Common myeloid progenitor, CD34-positive (primary cell): ENCODE measurements around the gene MXRA8.
"Not testable (repeated sequence)": the region's sequence is repeated elsewhere in the genome, so short reads cannot be mapped to it uniquely, and the experiment has no call there.

Experiments used
- CTCF ChIA-PET: fragments of 350-600 bp; sonication (Branson Sonifier 250); formaldehyde crosslinking; loops from one replicate; lab custom pipeline; 2021; ENCODE audit warnings: antibody characterized with exemption; lab: Charles Lee
- POLR2A ChIA-PET: fragments of 350-600 bp; sonication (Branson Sonifier 250); formaldehyde crosslinking; loops from one replicate; lab custom pipeline; 2021; ENCODE audit warnings: antibody characterized with exemption; lab: Charles Lee
- DNase-seq, 3 donors: peaks; one replicate each; pipeline versions ENCODE4 v3.0.0 to v3.0.0-alpha.2; 2013
- H3K27ac ChIP-seq, 2 experiments: 1 replicate in 1 of 2; 2 replicates in 1 of 2; pipeline ENCODE4 v1.7.0; 2013; ENCODE audit warnings: inconsistent platforms in 2 of 2, low read length in 2 of 2, mild to moderate bottlenecking in 2 of 2, low read depth in 1 of 2, moderate library complexity in 1 of 2; ENCODE audit not compliant: severe bottlenecking in 2 of 2, insufficient read depth in 1 of 2, poor library complexity in 1 of 2
- H3K27me3 ChIP-seq, 5 experiments: replicated peaks in 2 of 5; 1 replicate in 3 of 5; 2 replicates in 2 of 5; pipeline versions ENCODE4 v1.6.1 to v1.7.0; 2013; ENCODE audit warnings: low read length in 4 of 5, mild to moderate bottlenecking in 2 of 5, moderate library complexity in 2 of 5, inconsistent platforms in 1 of 5; ENCODE audit not compliant: insufficient read depth in 5 of 5, control insufficient read depth in 4 of 5
- H3K36me3 ChIP-seq, 4 experiments: 1 replicate in 2 of 4; 2 replicates in 2 of 4; pipeline versions ENCODE4 v1.6.1 to v1.7.0; 2013; ENCODE audit warnings: low read length in 3 of 4, control low read depth in 1 of 4, mild to moderate bottlenecking in 1 of 4; ENCODE audit not compliant: control insufficient read depth in 4 of 4, insufficient read depth in 4 of 4
- H3K4me1 ChIP-seq, 4 experiments: 1 replicate in 3 of 4; 2 replicates in 1 of 4; pipeline versions ENCODE4 v1.6.1 to v1.7.1; 2013; ENCODE audit warnings: low read length in 3 of 4, mild to moderate bottlenecking in 3 of 4, control low read depth in 1 of 4, inconsistent platforms in 1 of 4, moderate library complexity in 1 of 4; ENCODE audit not compliant: control insufficient read depth in 4 of 4, insufficient read depth in 4 of 4; ENCODE audit errors: control extremely low read depth in 1 of 4
- H3K4me3 ChIP-seq, 7 experiments: 1 replicate in 4 of 7; 2 replicates in 3 of 7; pipeline versions ENCODE4 v1.5.1 to v1.7.0; 2013; ENCODE audit warnings: mild to moderate bottlenecking in 7 of 7, low read length in 6 of 7, moderate library complexity in 6 of 7, inconsistent platforms in 2 of 7, low read depth in 2 of 7, control low read depth in 1 of 7; ENCODE audit not compliant: insufficient read depth in 4 of 7, control insufficient read depth in 1 of 7; ENCODE audit errors: extremely low read depth in 1 of 7
- H3K9me3 ChIP-seq, 5 experiments: 1 replicate in 4 of 5; 2 replicates in 1 of 5; pipeline versions ENCODE4 v1.6.1 to v1.7.1; 2013; ENCODE audit warnings: low read length in 4 of 5, mild to moderate bottlenecking in 2 of 5, inconsistent platforms in 1 of 5, low read depth in 1 of 5, moderate library complexity in 1 of 5; ENCODE audit not compliant: control insufficient read depth in 4 of 5, insufficient read depth in 2 of 5; ENCODE audit errors: control extremely low read depth in 1 of 5
- WGBS: methylation state at CpG from one replicate; pipeline ENCODE4 v1.1.5; 2013; ENCODE audit not compliant: insufficient coverage; 5-methylcytosine and 5-hydroxymethylcytosine counted together

MXRA8 gene

GRCh38 chr1:1317420-1317819 is 40.9 kb downstream of the MXRA8 start:
- Histone ChIP-seq H3K27ac (no peak overlapping the region), H3K4me1 (peaks cover 0 to 10% (median 2%) of the 10 kb centered on the region in 4 experiments), H3K27me3 (no peaks in the 10 kb centered on the region), H3K4me3 (no peak overlapping the region), H3K36me3 (peaks cover 9 to 77% (median 54%) of the 10 kb centered on the region in 4 experiments), H3K9me3 (no peaks in the 10 kb centered on the region)
- POLR2A ChIA-PET, result no interaction called here
- CTCF ChIA-PET, result no interaction called here
- DNase-seq, result no peak
- 93% methylated on average over 6 of the region's 6 CpGs for WGBS

GRCh38 chr1:1316199-1316598 is 42.2 kb downstream of the MXRA8 start:
- DNase-seq, H3K4me3 ChIP-seq, H3K9me3 ChIP-seq, H3K27ac ChIP-seq, H3K27me3 ChIP-seq, H3K4me1 ChIP-seq, CTCF ChIA-PET, POLR2A ChIA-PET: not testable (repeated sequence)
- WGBS, result 95% methylated on average over 7 of the region's 8 CpGs
- peaks cover 12 to 79% (median 60%) of the 10 kb centered on the region in 4 experiments for H3K36me3 ChIP-seq

- no peak for DNase-seq
- WGBS, result 97% methylated on average over 10 of the region's 26 CpGs
- Histone ChIP-seq H3K27ac (no peak overlapping the region), H3K27me3 (no peaks in the 10 kb centered on the region), H3K4me3 (no peak overlapping the region), H3K36me3 (peaks cover 12 to 79% (median 58%) of the 10 kb centered on the region in 4 experiments), H3K4me1 (peaks cover 0 to 8% (median 2%) of the 10 kb centered on the region in 4 experiments), H3K9me3 (no peaks in the 10 kb centered on the region)
- ChIA-PET CTCF (interaction anchor here (0.7 kb wide), 1 partner anchor 57 kb away, joined by 3 read pairs; no protein-coding TSS in a partner anchor), POLR2A (no interaction called here)
Measured at GRCh38 chr1:1315435-1315954, 42.9 kb downstream of the MXRA8 start.

GRCh38 chr1:1314678-1315335 is 43.5 kb downstream of the MXRA8 start:
- Histone ChIP-seq H3K36me3 (peaks cover 12 to 79% (median 58%) of the 10 kb centered on the region in 4 experiments), H3K4me3 (no peak overlapping the region), H3K27ac (no peak overlapping the region), H3K9me3 (no peaks in the 10 kb centered on the region), H3K27me3 (no peaks in the 10 kb centered on the region), H3K4me1 (peaks cover 0 to 8% (median 2%) of the 10 kb centered on the region in 4 experiments)
- DNase-seq, result no peak
- ChIA-PET CTCF (interaction anchor here (0.7 kb wide), 1 partner anchor 57 kb away, joined by 3 read pairs; no protein-coding TSS in a partner anchor), POLR2A (no interaction called here)
- 98% methylated on average over 23 of the region's 23 CpGs for WGBS

GRCh38 chr1:1314237-1314586 is 44.1 kb downstream of the MXRA8 start:
- Histone ChIP-seq H3K4me1 (peaks cover 0 to 14% (median 7%) of the 10 kb centered on the region in 4 experiments), H3K27ac (no peak overlapping the region), H3K4me3 (no peak overlapping the region), H3K27me3 (no peaks in the 10 kb centered on the region), H3K9me3 (no peaks in the 10 kb centered on the region), H3K36me3 (peaks cover 8 to 79% (median 55%) of the 10 kb centered on the region in 4 experiments)
- POLR2A ChIA-PET, result no interaction called here
- 100% methylated on average over 9 of the region's 15 CpGs for WGBS
- CTCF ChIA-PET, result no interaction called here
- DNase-seq, result no peak

- 95% methylated on average over 34 of the region's 37 CpGs for WGBS
- POLR2A ChIA-PET, result no interaction called here
- H3K9me3 ChIP-seq, result no peaks in the 10 kb centered on the region
- peaks cover 8 to 73% (median 51%) of the 10 kb centered on the region in 4 experiments for H3K36me3 ChIP-seq
- no peak overlapping the region for H3K27ac ChIP-seq
- no peaks in the 10 kb centered on the region for H3K27me3 ChIP-seq
- H3K4me1 ChIP-seq, result peaks cover 0 to 19% (median 12%) of the 10 kb centered on the region in 4 experiments
- CTCF ChIA-PET, result interaction anchor here (1.1 kb wide), 1 partner anchor 22 kb away, joined by 5 read pairs; no protein-coding TSS in a partner anchor
- DNase-seq, result no peak
- no peak overlapping the region for H3K4me3 ChIP-seq
Measured at GRCh38 chr1:1313500-1314236, 44.7 kb downstream of the MXRA8 start.
